AG04450 (cell line): ENCODE measurements around the gene FLNB. TPM values are rescaled to one million over a fixed set of nuclear protein-coding genes. Genes with fewer than 3 reads are reported as not detected.

Source experiments
- CTCF ChIA-PET: fragments of 300-600, 350-600 bp; formaldehyde crosslinking; extraction: SDS; loops from one replicate; lab custom pipeline; 2022; ENCODE audit warnings: antibody characterized with exemption, inconsistent platforms; lab: Charles Lee
- POLR2A ChIA-PET: fragments of 350-600 bp; formaldehyde crosslinking; extraction: SDS; loops from one replicate; lab custom pipeline; 2021; ENCODE audit warnings: antibody characterized with exemption, inconsistent platforms; lab: Yijun Ruan, JAX
- DNase-seq: peaks from one replicate; pipeline ENCODE4 v3.0.0-alpha.2; 2011; ENCODE audit warnings: low read depth, low spot score
- H3K27ac ChIP-seq: one replicate; pipeline ENCODE4 v1.5.1; 2012; ENCODE audit warnings: low read depth, low read length, control low read depth
- H3K27me3 ChIP-seq: one replicate; pipeline ENCODE4 v1.6.0; 2012; ENCODE audit warnings: low read length; ENCODE audit not compliant: control insufficient read depth, insufficient read depth
- H3K4me3 ChIP-seq: 2 replicates; pipeline ENCODE4 v1.5.1; 2011; ENCODE audit warnings: mild to moderate bottlenecking, low read depth, low read length, control low read depth
- H3K9me3 ChIP-seq: 2 replicates; pipeline ENCODE4 v1.5.1; 2012; ENCODE audit warnings: low read length; ENCODE audit not compliant: control insufficient read depth, insufficient read depth
- polyA plus RNA-seq: library from polyadenylated mRNA; depleted of rRNA; stranded (reverse); fragments of >200 nt; gene quantifications from 2 replicates; pipeline ENCODE4 v1.2.3, GENCODE V29; 2011; rRNA removed
- TF ChIP-seq, protein P1 (sequence below): IDR thresholded peaks from 2 replicates; pipeline ENCODE4 v1.5.1; 2011; ENCODE audit warnings: low read depth, low read length, control low read depth, inconsistent platforms

Gene FLNB
- polyA plus RNA-seq, 1 experiment = 89.6 TPM

DNA sequence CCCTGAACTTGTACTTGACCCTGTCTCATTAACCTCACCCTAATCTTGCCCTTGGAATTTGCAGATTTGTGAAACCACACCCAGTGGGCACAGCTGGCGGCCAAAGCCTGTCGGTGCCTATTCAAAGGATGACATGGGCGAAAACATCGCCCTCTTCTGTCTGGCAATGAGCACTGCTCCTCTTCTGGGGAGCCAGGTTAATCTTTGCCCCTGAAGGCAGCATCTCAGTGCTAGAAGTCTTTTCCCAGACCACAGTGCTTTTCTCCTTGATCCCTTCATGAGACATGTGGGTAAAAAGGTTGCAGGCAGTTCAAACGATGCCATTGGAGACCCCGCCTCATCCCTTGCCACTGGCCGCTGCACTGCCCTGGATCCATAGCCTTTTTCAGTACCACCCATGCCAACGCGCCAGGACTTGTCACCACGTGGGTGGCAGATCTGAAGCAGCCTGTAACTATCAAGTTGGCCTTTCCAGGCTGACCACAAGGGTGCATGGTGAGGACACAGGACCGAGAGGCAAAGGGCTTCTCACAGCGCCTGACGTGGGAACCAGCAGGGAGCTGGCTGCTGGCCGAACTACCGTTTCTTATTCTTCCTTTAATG is 209.1 kb downstream of the FLNB start:
- Histone ChIP-seq H3K27ac (no peak overlapping the region), H3K4me3 (no peak overlapping the region), H3K9me3 (peaks cover 6% of the 10 kb centered on the region), H3K27me3 (peaks cover 20% of the 10 kb centered on the region)
- no peak for DNase-seq
- ChIA-PET CTCF (interaction anchor here (0.6 to 4.2 kb wide), 30 partner anchors 8 to 1142 kb away, joined by 3 to 60 read pairs (median 4); partner anchors contain the start of genes HTD2 and RPP14), POLR2A (no interaction called here)
- TF ChIP-seq, protein P1, sequence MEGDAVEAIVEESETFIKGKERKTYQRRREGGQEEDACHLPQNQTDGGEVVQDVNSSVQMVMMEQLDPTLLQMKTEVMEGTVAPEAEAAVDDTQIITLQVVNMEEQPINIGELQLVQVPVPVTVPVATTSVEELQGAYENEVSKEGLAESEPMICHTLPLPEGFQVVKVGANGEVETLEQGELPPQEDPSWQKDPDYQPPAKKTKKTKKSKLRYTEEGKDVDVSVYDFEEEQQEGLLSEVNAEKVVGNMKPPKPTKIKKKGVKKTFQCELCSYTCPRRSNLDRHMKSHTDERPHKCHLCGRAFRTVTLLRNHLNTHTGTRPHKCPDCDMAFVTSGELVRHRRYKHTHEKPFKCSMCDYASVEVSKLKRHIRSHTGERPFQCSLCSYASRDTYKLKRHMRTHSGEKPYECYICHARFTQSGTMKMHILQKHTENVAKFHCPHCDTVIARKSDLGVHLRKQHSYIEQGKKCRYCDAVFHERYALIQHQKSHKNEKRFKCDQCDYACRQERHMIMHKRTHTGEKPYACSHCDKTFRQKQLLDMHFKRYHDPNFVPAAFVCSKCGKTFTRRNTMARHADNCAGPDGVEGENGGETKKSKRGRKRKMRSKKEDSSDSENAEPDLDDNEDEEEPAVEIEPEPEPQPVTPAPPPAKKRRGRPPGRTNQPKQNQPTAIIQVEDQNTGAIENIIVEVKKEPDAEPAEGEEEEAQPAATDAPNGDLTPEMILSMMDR = peak; percentile 86

DNA sequence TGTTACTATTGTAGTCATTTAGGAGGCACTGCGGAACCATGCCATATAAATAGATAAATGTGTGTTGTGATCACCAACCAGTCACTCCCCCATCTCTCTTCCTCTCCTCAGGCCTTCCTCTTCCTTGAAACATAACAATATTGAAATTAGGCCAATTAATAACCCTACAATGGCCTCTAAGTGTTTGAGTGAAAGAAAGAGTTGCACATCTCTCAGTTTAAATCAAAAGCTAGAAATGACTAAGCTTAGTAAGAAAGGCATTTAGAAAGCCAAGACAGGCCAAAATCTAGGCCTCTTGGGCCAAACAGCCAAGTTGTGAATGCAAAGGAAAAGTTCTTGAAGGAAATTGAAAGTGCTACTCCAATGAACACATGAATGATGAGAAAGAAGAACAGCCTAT is 210.7 kb downstream of the FLNB start:
- TF ChIP-seq, protein P1 = no peak

More for the DNA sequence above, 210.7 kb downstream of the FLNB start:
- Histone ChIP-seq H3K27me3 (peaks cover 14% of the 10 kb centered on the region), H3K27ac (no peak overlapping the region), H3K9me3 (peaks cover 6% of the 10 kb centered on the region), H3K4me3 (no peak overlapping the region)
- ChIA-PET CTCF (interaction anchor here (0.6 to 4.2 kb wide), 9 partner anchors 9 to 376 kb away, joined by 3 to 60 read pairs (median 8); partner anchors contain the start of gene DNASE1L3), POLR2A (no interaction called here)
- DNase-seq = no peak

Other genes starting within 250 kb of the FLNB start
- not detected in 2 replicates for gene DNASE1L3, start 202.6 kb downstream of the FLNB start, polyA plus RNA-seq
- gene ABHD6, start 229.4 kb downstream of the FLNB start, polyA plus RNA-seq = 8.4 and 9.7 TPM in 2 replicates